Right atrium auricular region (tissue), 2 donors: ENCODE data around the gene ESPL1. TPM values are rescaled to one million over a fixed set of nuclear protein-coding genes. Genes with fewer than 3 reads are reported as not detected.

Source experiments
- DNase-seq: peaks from one replicate; pipeline ENCODE4 v3.0.0-alpha.2; 2019; ENCODE audit warnings: low spot score
- H3K27ac ChIP-seq, 2 donors: fragments of 200-600 bp; sonication (generic); 1 replicate in 1 of 2; 2 replicates in 1 of 2; pipeline ENCODE4 v1.5.1; 2016 to 2019
- H3K27me3 ChIP-seq, 2 donors: fragments of 200-600 bp; sonication (generic); one replicate each; pipeline versions ENCODE4 v1.5.1 to v1.6.0; 2017 to 2019
- H3K36me3 ChIP-seq: fragments of 200-600 bp; sonication (generic); one replicate; pipeline ENCODE4 v1.5.1; 2016
- H3K4me1 ChIP-seq, 2 donors: fragments of 200-600 bp; sonication (generic); one replicate each; pipeline versions ENCODE4 v1.5.1 to v1.6.0; 2017 to 2019
- H3K4me3 ChIP-seq, 2 donors: fragments of 200-600 bp; sonication (generic); 1 replicate in 1 of 2; 2 replicates in 1 of 2; pipeline ENCODE4 v1.5.1; 2017 to 2019; ENCODE audit warnings: mild to moderate bottlenecking in 1 of 2, moderate library complexity in 1 of 2
- H3K9me3 ChIP-seq, 2 donors: fragments of 200-600 bp; sonication (generic); one replicate each; pipeline ENCODE4 v1.5.1; 2019
- total RNA-seq, 2 donors: library from RNA; depleted of rRNA; stranded (reverse); fragments of >200 nt; gene quantifications; one replicate each; pipeline ENCODE4 v1.1.0, GENCODE V29; 2016
- TF ChIP-seq, protein P1 (sequence below), 2 donors: fragments of 200-600 bp; sonication (generic); IDR thresholded peaks; one replicate each; pipeline ENCODE4 v1.5.1; 2019; ENCODE audit warnings: antibody characterized with exemption in 2 of 2

Gene ESPL1
- total RNA-seq, 2 donors from 2014 or later: 0.12 to 0.59 TPM

DNA sequence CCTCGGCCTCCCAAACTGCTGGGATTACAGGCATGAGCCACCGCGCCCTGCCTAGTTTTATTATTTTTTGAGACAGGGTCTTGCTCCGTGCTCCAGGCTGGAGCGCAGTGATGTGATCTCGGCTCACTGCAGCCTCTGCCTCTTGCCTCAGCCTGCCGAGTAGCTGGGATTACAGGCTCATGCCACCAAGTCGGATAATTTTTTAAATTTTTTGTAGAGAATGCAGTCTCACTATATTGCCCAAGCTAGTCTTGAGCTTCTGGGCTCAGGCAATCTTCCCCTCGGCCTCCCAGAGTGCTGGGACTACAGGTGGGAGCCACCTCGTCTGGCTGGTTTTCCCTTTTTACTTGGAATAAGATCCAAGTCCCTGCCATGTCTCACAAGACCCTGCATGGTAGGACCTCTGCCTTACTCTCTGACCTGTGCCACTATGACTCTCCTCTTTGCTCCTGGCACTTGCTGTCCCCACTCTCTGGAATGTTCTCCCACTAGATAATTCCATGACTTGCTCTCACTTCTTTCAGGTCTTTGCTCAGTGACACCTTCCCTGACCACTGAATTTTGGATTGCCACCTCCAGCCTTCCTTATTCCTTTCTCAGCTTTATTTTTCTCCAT lies 28.3 kb upstream of the ESPL1 start:
- no peak for DNase-seq
- Histone ChIP-seq H3K9me3 (no peaks in the 10 kb centered on the region), H3K4me1 (no peaks in the 10 kb centered on the region), H3K27me3 (no peaks in the 10 kb centered on the region), H3K36me3 (no peaks in the 10 kb centered on the region), H3K4me3 (no peak overlapping the region), H3K27ac (no peak overlapping the region)
- TF ChIP-seq, protein P1, sequence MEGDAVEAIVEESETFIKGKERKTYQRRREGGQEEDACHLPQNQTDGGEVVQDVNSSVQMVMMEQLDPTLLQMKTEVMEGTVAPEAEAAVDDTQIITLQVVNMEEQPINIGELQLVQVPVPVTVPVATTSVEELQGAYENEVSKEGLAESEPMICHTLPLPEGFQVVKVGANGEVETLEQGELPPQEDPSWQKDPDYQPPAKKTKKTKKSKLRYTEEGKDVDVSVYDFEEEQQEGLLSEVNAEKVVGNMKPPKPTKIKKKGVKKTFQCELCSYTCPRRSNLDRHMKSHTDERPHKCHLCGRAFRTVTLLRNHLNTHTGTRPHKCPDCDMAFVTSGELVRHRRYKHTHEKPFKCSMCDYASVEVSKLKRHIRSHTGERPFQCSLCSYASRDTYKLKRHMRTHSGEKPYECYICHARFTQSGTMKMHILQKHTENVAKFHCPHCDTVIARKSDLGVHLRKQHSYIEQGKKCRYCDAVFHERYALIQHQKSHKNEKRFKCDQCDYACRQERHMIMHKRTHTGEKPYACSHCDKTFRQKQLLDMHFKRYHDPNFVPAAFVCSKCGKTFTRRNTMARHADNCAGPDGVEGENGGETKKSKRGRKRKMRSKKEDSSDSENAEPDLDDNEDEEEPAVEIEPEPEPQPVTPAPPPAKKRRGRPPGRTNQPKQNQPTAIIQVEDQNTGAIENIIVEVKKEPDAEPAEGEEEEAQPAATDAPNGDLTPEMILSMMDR (IDR thresholded peaks at IDR 0.05): no peak

DNA sequence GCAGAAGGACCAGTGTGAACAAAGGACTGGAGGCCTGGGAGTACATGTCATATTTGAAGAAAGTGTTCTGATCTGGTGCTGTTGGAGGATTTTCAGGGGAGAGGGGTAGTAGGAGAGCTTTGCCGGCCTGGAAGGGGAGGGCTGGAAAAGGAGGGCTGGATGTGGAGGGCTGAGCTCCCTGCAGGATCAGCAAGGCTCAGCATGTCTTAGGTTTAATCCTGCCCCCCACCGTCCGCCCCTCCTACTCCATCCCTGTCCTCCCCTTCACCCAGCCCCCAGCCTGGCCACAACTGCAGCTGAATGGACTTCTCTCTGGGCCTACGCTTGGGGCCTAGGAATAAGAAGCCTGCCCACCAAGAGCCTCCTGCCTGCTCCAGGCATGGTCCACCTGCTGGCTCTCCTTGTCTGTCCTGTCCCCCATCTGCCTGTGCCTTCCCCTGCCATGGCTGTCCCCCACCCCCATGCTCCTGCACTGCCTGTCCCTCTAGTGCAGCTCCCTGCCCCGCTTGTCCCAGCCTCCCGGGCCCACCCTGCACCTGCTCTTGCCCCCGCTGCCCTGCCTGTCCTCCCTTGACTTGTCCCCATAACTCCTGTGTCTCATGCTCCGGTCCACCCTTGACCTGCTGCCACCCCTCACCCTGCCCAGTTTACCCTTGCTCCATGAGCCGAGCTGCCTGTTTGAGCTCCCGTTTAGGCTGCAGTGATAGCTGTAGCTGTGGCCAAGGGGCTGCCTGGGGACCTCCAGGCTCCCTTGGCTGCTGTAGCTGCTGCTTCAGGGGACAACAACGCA lies 26.3 kb upstream of the ESPL1 start:
- no peaks in the 10 kb centered on the region for H3K9me3 ChIP-seq
- no peaks in the 10 kb centered on the region for H3K36me3 ChIP-seq
- H3K4me3 ChIP-seq: no peak overlapping the region
- H3K27ac ChIP-seq: no peak overlapping the region
- no peak for DNase-seq
- H3K27me3 ChIP-seq: no peaks in the 10 kb centered on the region
- TF ChIP-seq, protein P1 (IDR thresholded peaks at IDR 0.05): no peak
- H3K4me1 ChIP-seq: no peaks in the 10 kb centered on the region

DNA sequence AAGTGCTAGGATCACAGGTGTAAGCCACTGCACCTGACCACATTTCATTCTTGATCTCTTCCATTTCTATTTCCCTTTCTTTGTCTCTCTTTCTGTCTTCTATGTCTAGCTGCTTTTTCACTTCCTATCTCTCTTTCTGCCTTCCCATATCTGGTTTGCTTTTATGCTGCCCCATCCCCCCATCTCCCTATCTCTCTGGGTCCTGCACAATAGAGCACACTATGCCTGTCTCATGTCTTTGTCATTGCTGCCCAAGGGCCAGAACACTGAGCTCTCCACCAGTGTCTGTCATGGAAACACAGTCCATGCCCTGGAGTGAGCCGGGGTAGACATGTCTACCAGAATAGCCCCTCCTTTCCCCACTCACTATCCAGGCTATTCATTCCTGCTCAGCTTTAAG lies 23.8 kb upstream of the ESPL1 start:
- Histone ChIP-seq H3K36me3 (no peaks in the 10 kb centered on the region), H3K9me3 (no peaks in the 10 kb centered on the region), H3K4me3 (no peak overlapping the region), H3K4me1 (no peaks in the 10 kb centered on the region), H3K27ac (no peak overlapping the region), H3K27me3 (no peaks in the 10 kb centered on the region)
- no peak for DNase-seq
- TF ChIP-seq, protein P1 (IDR thresholded peaks at IDR 0.05): no peak

DNA sequence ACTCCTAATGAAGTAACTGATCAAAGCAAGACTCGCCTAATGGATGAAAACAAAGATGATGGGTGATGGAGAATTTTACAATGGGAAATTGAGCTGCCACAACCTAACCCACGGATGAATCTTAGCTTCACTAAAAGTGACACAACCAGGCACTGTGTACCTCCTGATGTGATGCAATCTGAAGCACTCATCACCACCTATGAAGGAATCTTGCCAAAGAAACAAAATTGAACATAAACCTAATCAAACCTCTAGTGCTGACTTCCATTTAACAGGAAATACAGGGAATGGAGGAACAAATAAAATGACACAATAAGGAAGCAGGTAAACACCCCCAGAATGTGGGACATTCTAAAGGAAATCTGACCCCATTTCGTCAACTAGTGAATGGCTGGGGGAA lies 22.8 kb upstream of the ESPL1 start:
- Histone ChIP-seq H3K36me3 (no peaks in the 10 kb centered on the region), H3K4me1 (no peaks in the 10 kb centered on the region), H3K4me3 (no peak overlapping the region), H3K27ac (no peak overlapping the region), H3K27me3 (no peaks in the 10 kb centered on the region), H3K9me3 (no peaks in the 10 kb centered on the region)
- TF ChIP-seq, protein P1 (IDR thresholded peaks at IDR 0.05): no peak
- DNase-seq: no peak

DNA sequence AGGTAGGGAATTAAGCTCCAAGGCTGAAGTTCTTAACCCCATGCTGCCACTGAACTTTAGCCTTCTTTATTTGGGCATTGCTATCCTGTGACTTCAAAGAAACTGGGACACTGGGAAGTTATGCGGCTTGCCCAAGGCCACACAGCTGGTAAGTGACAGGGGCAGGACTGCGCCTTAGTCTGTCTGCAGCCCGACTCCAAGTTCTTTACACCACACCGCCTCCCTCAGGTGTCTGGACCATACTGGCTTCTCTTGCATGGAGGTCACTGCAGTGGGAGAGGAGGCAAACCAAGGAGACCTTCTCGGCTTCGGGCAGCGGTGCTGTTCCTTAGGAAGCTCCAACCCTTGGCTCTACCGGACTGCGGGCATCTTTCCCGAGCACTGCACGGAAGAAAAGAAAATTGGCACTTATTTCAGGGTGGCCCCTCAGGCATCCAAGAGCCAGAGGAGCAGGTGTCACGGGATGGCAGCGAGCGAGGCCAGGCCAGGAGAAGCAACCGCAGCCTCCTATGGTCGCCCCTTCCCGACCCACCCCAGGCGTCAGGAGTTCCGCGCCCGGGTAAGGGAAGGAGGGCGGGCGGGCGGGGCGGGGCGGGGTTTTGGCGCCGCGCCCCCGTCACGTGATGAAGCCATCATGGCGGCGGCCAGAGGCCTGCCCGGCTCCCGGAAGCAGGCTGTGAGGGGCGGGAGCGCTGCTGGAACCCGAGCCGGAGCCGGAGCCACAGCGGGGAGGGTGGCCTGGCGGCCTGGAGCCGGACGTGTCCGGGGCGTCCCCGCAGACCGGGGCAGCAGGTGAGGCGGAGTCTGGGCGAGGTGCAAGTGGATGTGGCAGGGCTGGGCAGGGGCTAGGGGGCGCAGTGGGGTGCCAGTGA lies 16.4 kb upstream of the ESPL1 start:
- peak overlapping the region; percentile 82 to 94 for H3K4me3 ChIP-seq
- peaks cover 0 to 30% of the 10 kb centered on the region in 2 donors for H3K4me1 ChIP-seq
- peak overlapping the region; percentile 86 to 89 for H3K27ac ChIP-seq
- TF ChIP-seq, protein P1 (IDR thresholded peaks at IDR 0.05): peak; percentile 17 to 62
- H3K36me3 ChIP-seq: peaks cover 5% of the 10 kb centered on the region
- no peaks in the 10 kb centered on the region for H3K27me3 ChIP-seq
- no peaks in the 10 kb centered on the region for H3K9me3 ChIP-seq
- DNase-seq: peak; percentile 78
